D721Med (cell line): ENCODE measurements around the gene RHAG.
"Not testable (repeated sequence)": the region's sequence is repeated elsewhere in the genome, so short reads cannot be mapped to it uniquely, and the experiment has no call there.

Experiments used
- DNase-seq: peaks from one replicate; pipeline ENCODE4 v3.0.0; 2011; ENCODE audit warnings: low spot score; ENCODE audit not compliant: insufficient read length
- FAIRE-seq: peaks from 2 replicates; lab custom pipeline; 2011; peaks lifted over from hg19 to GRCh38; lab: Jason Lieb, UNC
- TF ChIP-seq, protein P1 (sequence below): IDR thresholded peaks from 2 replicates; pipeline ENCODE4 v1.5.1; 2012; ENCODE audit warnings: mild to moderate bottlenecking, control low read depth; ENCODE audit not compliant: insufficient read depth; ENCODE audit errors: missing control alignments

Gene RHAG

DNA sequence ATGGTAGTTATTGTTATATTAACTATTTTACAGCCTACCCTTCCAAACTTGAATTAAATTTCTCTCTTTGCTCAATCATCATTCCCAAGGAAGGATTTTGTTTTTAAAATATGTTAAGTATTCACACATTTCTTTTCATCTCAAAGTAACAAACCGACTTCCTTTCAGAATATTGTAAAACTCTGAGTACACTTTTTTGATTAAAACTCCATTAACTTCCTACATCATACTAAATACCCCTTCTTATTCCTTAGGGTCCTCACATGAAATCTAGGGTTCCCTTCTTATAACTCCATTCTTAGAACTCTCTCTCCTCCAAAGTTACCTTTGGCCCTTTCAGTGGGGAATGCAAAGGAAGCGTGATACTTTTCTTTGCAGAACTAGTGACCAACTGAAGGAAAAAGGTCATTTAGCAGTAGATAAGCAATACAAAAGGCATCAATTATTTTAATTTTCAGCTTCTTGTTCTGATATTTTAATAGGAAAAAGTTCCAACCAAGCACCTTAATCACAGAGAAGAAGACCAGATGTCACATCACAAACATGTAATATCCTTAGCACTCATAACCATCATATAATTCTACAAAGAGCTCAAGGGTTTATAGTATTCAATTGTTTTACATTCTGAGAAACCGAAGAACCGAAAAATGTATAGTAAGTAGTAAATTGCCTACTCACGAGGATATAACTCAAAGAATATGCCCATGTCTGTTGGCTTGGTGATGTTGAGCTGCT is 494 bp downstream of the RHAG start:
- TF ChIP-seq, protein P1, sequence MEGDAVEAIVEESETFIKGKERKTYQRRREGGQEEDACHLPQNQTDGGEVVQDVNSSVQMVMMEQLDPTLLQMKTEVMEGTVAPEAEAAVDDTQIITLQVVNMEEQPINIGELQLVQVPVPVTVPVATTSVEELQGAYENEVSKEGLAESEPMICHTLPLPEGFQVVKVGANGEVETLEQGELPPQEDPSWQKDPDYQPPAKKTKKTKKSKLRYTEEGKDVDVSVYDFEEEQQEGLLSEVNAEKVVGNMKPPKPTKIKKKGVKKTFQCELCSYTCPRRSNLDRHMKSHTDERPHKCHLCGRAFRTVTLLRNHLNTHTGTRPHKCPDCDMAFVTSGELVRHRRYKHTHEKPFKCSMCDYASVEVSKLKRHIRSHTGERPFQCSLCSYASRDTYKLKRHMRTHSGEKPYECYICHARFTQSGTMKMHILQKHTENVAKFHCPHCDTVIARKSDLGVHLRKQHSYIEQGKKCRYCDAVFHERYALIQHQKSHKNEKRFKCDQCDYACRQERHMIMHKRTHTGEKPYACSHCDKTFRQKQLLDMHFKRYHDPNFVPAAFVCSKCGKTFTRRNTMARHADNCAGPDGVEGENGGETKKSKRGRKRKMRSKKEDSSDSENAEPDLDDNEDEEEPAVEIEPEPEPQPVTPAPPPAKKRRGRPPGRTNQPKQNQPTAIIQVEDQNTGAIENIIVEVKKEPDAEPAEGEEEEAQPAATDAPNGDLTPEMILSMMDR, result no peak
- FAIRE-seq (no peak), DNase-seq (no peak)

DNA sequence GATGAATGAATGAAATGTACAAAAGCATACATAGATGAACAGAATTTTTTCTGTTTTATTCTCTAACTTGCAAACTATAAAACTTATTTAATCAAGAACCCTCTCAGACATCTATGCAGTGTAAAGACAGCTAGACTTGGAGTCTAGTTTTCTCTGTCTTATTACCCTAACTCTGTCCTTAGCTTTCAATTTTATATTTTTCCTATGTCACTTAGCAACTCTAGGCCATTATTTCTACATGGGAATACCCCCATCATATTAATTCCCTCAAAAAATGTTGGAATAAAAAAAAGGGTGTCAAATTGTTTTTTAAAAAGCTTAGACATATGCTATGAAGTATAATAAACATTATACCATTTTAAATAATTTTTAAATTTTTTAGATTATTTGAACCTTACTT is 1.2 kb downstream of the RHAG start:
- FAIRE-seq (no peak), DNase-seq (no peak)
- TF ChIP-seq, protein P1, result no peak

DNA sequence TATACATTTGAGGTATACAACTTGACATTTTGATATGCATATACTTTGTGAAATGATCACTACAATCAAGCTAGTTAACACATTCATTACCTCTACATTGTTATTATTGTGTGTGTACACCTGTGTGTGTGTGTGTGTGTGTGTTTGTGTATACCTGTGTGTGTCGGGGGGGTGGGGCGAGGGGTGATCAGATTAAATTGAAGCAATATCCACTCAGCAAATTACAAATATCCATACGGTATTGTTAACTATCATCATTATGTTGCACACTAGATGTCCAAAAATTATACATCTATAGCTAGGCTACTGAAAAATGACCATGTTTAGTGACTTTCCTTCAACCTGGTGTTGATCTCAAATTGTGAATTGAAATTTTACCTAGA is 1.8 kb downstream of the RHAG start:
- FAIRE-seq (no peak), DNase-seq (no peak)
- TF ChIP-seq, protein P1, result no peak

DNA sequence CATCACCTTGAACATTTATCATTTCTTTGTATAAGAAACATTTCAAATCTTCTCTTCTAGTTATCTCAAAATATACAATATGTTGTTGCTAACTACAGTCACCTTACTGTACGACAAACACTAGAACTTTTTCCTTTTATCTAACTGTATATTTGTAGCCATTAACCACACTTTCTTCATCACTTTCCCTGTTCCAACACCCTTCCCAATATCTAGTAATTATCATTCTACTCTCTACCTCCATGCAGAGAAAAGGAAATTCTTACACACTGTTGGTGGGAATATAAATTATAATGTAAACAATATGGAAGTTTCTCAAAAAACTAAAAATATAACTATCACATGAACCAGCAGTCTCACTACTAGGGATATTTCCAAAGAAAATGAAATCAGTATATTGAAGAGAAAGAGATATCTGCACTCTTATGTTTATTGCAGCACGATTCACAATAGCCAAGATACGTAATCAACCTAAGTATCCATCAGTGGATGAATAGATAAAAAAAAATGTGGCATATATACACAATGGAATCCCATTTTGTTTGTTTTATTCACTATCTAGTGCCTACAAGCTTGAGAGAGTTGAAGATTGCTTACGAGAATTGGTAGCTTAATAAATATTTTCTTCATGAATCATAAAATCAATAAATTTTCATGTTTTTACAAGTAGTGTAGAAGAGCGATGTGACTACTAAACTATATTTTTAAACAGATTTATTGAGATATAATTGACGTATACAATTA is 2.4 kb downstream of the RHAG start:
- FAIRE-seq (no peak), DNase-seq (no peak)
- TF ChIP-seq, protein P1, result no peak

DNA sequence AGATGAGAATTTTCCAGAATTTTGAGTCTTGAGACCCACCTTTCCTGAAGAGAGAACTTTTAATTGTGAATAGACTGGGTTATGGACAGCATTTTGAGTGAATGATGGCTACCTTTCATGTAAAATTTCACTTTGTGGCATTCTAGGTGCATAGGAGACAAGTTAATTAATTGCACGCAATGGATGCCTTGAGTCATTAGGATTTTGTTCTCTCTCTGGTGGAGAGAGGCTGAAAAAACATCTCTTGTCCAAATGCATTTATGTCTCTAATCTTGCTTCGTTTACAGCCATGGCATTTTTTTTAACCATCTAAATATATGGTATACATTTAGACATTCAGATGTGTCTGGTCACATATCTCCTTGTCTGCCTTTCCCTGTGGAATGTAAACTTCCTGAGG is 3.1 kb downstream of the RHAG start:
- TF ChIP-seq, protein P1, result no peak
- FAIRE-seq, result no peak
- DNase-seq, result no peak

DNA sequence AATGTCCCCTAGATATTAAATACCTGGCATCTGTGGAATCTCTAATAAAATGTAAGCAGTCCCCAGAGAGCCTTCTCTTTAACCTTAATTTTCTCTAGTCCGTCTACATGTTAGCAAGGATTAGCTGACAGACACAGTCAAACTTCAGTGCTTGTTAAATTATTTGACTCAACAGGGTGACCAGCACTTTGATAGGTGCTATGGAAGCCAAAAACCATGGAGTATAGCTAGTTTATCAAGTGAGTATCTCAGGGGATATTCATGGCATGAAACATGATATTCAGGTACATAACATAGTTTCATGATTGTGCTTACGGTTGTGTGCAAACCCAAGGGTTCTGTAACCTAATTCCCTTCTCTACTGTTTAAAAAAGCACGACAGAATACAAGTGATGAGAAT is 3.9 kb downstream of the RHAG start:
- FAIRE-seq (no peak), DNase-seq (no peak)
- TF ChIP-seq, protein P1, result no peak

DNA sequence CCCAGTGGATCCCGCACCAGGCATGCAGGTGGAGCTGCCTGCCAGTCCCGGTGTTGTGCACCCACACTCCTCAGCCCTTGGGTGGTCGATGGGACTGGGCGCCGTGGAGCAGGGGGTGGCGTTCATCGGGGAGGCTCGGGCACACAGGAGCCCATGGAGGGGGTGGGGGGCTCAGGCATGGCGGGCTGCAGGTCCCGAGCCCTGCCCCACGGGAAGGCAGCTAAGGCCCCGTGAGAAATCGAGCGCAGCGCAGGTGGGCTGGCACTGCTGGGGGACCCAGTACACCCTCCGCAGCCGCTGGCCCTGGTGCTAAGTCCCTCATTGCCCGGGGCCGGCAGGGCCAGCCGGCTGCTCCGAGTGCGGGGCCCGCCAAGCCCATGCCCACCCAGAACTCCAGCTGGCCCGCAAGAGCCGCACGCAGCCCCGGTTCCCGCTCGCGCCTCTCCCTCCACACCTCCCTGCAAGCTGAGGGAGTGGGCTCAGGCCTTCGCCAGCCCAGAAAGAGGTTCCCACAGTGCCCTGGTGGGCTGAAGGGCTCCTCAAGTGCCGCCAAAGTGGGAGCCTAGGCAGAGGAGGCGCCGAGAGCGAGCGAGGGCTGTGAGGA is 7.1 kb downstream of the RHAG start:
- not testable (repeated sequence) for FAIRE-seq, DNase-seq
